DMS114 treated with DMSO at 0.1 percent for 48 hours (cell line): ENCODE results near the gene OXSR1.
"Not testable (repeated sequence)": the region's sequence is repeated elsewhere in the genome, so short reads cannot be mapped to it uniquely, and the experiment has no call there.

ENCODE experiments used
- DNase-seq: peaks from one replicate; lab custom pipeline; 2025; ENCODE audit not compliant: unreplicated experiment; lab: John Stamatoyannopoulos, UW

OXSR1 gene

DNA sequence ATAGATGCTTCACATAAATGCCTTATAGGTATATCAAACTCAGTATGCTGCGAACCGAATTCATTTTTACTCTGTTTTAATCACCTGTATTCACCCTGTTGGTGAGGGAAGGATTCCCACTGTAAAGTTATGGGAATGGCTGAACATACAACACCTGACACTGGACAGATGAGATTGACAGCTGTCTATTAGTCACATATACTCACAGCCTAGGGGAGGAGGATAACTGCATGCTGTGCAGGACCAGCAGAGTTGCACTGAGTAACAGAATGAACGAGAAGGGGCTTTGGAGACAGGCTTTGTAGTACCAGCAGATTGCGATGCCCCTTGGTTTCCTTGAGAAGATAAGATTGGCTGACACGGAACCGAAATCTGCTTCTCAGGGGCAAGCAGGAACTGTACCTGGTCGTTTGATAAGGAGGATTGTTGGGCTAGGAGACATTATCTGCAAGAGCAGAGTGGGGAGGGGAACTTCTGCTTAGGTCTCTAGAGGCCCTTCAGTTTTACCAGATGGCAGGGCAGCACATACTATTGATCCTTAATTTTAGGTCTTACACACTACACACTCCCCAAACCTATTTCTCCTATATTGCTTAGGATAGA, 56.8 kb downstream of the OXSR1 start:
- no peak for DNase-seq

GRCh38 chr3:38224357-38224756, 59.0 kb downstream of the OXSR1 start:
- DNase-seq, result no peak

GRCh38 chr3:38226273-38226672, 60.9 kb downstream of the OXSR1 start:
- no peak for DNase-seq

DNA sequence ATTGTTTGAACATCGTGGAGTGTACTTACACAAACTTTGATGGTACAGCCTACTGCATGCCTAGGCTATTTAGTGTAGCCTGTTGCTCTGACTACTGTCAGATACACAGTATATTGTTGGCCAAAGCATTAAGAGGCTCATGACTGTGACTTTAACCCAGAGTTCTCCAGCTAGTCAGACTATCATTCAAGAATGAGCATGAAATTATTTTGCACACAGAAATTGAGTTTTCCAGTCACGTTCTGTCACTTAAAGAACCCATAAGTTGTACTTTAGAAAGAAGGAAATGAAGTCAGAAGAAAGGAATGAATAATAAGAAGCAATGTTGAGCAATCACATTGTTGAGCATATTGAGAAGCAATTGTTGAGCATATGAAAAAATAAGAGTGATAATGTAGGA, 62.7 kb downstream of the OXSR1 start:
- DNase-seq, result no peak

DNA sequence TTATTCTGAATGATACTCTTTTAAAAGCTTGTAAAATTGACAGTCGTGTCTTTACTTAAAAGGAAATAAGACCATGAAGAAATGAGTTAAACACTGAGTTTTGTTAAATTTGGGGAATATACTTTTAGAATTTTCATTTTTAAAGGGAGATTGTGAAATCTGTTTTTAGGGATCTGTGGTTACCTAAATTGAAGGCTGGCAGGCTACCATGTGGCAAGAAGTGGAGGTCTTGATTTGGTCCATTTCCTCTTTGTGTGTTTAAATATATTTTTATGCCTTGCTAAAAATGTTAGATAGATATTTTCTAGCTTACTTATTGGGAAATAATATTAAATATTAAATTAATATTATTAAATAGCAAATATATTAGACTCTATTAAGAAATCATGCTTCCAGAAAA, 63.7 kb downstream of the OXSR1 start:
- no peak for DNase-seq

DNA sequence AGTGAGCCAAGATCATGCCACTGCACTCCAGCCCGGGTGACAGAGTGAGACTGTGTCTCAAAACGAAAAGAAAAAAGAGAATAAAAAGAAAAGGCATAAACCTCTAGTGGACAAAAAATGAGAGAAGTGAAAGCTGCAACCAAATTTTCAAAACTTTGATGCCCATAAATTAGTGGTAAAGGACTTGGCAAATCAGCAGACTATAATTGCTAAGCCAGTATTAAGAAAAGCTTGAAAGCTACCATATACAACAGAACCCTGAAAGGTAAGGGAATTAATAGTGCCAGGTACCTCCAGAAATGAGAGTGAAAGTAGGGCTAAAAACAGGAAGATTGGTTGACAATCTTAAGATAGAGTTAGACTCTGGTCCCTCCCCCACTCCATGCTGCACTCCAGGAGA, 67.4 kb downstream of the OXSR1 start:
- no peak for DNase-seq

DNA sequence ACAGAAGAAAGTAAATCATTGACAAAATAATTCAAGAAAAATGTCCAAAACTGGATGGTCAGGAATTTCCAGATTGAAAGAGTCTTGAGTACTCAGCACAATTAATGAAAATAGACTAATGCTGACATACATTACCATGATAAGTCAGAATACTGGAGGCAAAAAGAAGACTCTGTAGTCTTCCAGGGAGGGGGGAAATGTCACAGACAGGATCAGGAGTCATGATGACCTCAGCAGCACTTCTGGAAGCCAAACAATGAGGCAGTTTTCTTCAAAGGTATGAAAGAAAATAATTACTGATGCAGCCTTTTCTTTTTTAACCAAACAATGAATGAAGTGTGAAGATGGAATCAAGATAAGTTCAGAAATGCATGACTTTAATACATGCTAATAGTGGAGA, 70.1 kb downstream of the OXSR1 start:
- no peak for DNase-seq

GRCh38 chr3:38238416-38239008, 73.2 kb downstream of the OXSR1 start:
- DNase-seq, result no peak

DNA sequence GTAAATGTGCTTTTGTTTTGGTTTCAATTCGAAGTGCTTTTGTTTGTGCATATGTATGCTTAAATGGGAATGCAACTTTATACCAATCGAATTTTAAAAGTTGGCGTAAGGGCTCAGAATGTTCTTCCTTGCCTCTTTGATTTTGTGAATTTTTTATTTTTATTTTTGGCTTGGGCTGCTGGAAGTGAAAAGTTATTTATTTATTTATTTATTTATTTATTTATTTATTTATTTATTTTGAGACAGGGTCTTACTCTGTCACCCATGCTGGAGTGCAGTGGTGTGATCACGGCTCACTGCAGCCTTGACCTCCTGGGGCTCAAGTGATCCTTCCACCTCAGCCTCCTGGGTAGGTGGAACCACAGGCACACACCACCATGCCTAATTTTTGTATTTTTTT, 77.5 kb downstream of the OXSR1 start:
- DNase-seq, result not testable (repeated sequence)

- no peak for DNase-seq
These were observed 80.6 kb downstream of the OXSR1 start for GRCh38 chr3:38245930-38246329.

- no peak for DNase-seq
These were observed 82.2 kb downstream of the OXSR1 start for GRCh38 chr3:38247366-38248035.

DNA sequence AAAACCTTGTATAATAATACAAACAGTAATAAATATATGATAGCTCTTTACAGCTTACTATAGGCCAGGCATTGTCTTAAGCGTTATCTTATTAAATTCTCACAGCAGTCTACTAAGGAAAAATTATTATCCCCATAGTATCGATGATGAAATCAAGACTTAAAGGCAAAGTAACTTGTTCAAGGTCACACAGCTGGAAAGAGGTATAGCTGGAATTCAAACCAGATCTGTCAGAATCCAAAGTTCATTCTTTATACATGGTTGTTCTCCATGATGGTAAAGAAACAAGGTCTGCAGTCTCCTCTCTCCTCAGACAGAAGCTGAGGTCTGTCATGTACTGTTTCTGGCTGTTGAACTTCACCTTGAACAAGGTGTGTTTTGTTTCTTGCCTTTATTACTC, 84.9 kb downstream of the OXSR1 start:
- DNase-seq, result no peak

GRCh38 chr3:38251197-38251596, 85.9 kb downstream of the OXSR1 start:
- no peak for DNase-seq

DNA sequence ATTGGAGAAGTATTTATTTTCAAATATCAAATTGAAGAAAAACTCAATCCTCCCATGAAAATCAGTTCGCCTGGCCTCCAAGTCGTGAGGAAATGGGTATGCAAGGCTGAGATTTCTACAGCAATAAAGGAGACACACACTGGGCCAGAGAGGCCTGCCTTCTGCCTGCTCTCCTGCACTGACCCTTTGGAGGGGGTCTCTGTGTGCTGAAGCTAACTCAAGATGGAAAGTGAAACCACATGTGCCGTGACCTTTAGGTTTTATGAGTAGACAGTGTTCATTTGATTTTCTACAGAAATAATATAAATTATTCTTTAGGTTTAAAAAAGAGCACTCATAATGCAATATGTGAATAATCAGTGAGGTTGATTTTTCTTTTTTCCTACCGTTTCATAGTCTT, 88.4 kb downstream of the OXSR1 start:
- no peak for DNase-seq

DNA sequence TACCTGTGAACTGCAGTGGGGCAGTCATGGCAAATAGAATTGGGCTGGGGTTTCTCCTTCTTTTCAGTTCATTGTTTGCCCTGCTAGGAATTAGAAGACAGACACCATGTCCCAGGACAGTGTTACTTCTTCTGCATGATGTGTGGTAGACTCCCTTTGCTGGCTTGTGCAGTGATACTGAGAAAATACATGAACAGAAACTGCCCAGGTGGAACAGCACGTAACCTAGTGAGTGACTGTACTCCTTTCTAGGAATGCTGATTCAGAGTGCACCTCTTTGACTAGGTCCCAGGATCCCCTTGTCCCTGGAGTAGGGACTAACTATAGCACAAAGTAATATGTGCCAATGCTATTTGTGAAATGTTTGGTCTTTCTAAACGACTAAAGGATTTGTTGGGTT, 89.5 kb downstream of the OXSR1 start:
- DNase-seq, result no peak

DNA sequence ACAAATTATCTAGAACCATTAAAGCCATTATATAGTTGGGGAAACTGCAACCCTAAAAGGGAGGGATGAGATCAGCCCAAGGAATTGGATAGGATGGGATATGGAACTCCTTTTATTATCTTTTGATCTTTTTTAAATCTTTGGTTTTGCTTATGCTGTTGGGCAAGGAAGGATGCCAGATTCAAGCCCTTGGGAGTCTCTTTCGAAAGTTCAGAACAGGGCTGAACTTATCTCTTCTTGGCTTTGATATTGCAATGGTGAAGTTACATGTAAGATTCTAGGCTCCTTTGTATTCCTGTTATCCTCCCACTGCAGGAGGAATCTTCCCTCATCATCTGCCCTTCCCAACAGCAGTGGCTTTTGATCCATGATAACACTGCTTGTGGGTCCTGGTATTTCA, 90.3 kb downstream of the OXSR1 start:
- DNase-seq, result no peak

DNA sequence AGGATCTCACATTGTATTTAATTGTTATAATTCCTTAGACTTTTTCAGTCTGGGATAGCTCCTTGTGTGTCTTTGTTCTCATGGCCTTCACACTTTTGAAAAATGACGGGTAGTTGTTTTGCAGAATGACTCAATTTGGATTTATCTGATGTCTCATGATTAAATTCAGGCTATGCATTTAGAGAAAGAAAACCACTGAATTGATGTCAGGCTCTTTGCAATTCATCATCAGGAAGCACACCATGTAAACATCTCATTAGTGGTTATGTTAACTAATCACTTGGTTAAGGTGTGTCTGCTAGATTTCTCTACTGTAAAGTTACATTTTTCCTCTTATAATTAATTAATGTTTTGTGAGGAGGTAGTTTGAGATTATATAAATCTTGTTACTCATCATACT, 92.2 kb downstream of the OXSR1 start:
- no peak for DNase-seq

- DNase-seq, result no peak
These were observed 95.1 kb downstream of the OXSR1 start for GRCh38 chr3:38260474-38260873.

DNA sequence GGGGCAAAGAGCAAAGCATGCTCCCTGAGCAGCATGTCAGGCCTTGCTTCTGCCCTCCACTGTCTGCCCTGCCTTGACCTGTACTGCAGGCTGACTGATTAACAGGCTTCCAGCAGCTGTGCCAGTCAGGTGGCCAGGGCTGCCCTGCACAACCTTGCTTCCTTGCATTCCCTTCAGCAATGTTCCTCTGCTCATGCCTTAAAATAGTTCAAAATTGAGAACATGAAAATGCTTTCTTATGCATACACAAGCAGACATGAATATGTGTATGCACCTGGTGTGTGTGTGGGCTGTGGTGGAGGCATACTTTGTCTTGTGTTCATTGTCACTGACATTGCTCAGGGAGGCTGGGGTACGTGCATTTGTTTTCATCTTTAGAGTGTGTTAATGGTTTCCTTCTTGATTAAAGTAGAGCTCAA, 99.0 kb downstream of the OXSR1 start:
- no peak for DNase-seq

- no peak for DNase-seq
These were observed 99.4 kb downstream of the OXSR1 start for GRCh38 chr3:38264779-38265178.

DNA sequence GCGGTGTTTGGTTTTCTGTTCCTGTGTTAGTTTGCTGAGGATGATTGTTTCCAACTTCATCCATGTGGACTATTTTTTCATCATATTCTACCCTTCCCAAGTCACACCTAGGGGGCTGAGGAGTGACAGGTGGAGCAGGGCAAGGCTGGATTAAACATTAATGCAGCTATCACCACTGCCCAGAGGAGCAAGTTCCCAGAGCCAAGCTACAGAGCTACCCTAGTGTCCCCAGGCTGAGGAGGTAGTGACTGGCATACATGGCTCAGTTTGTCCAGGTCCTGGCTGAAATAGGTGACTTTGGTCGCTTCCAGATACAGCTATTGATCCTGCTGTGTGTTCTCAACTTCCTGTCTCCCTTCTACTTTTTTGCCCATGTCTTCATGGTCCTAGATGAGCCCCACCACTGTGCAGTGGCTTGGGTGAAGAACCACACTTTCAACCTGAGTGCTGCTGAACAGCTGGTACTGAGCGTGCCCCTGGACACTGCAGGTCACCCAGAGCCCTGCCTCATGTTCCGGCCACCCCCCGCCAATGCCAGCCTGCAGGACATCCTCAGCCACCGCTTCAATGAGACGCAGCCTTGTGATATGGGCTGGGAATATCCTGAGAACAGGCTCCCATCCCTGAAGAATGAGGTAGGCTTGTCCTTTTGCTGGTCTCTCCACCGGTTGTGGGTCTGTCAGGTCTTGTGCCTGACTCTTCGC, 100.4 kb downstream of the OXSR1 start, which contains the start of gene SLC22A13:
Gene SLC22A13 (plus strand): TSS at position 209 of the 704 bp plus-strand sequence. CDS start 49 bp downstream, at position 258.
- DNase-seq, result no peak

- DNase-seq, result no peak
These were observed 101.5 kb downstream of the OXSR1 start for GRCh38 chr3:38266810-38267209.
